Upper lobe of left lung (tissue), 6 donors: ENCODE data around the gene ATP2A1. TPM values are rescaled to one million over a fixed set of nuclear protein-coding genes. Genes with fewer than 3 reads are reported as not detected.

Experiments
- ATAC-seq, 2 donors: fragments of 200-7000 bp; cut with Tn5 transposase; one replicate each; pipeline ENCODE4 v1.9.1; 2022; ENCODE audit warnings: mild to moderate bottlenecking in 2 of 2, moderate library complexity in 2 of 2; ENCODE audit not compliant: low FRiP score in 2 of 2
- DNase-seq, 2 donors: peaks; one replicate each; pipeline ENCODE4 v3.0.0-alpha.2; 2019 to 2020
- H3K27ac ChIP-seq, 4 donors: fragments of 200-600 bp; sonication (generic); one replicate each; pipeline ENCODE4 v1.5.1; 2016 to 2019
- H3K27me3 ChIP-seq, 4 donors: fragments of 200-600 bp; sonication (generic); one replicate each; pipeline ENCODE4 v1.5.1; 2017 to 2019
- H3K36me3 ChIP-seq, 4 donors: fragments of 200-600 bp; sonication (generic); one replicate each; pipeline ENCODE4 v1.5.1; 2016 to 2019
- H3K4me1 ChIP-seq, 4 donors: fragments of 200-600 bp; sonication (generic); one replicate each; pipeline ENCODE4 v1.5.1; 2018 to 2019
- H3K4me3 ChIP-seq, 4 donors: fragments of 200-600 bp; sonication (generic); one replicate each; pipeline ENCODE4 v1.5.1; 2017 to 2019; ENCODE audit warnings: mild to moderate bottlenecking in 2 of 4, moderate library complexity in 1 of 4
- H3K9me3 ChIP-seq, 4 donors: fragments of 200-600 bp; sonication (generic); one replicate each; pipeline ENCODE4 v1.5.1; 2018 to 2019
- EP300 ChIP-seq, 4 donors: sonication (generic); formaldehyde crosslinking; IDR thresholded peaks; one replicate each; pipeline ENCODE4 v1.5.1; 2017; ENCODE audit warnings: antibody characterized with exemption in 4 of 4, control low read depth in 2 of 4
- POLR2A ChIP-seq, 4 donors: fragments of 450-650 bp; IDR thresholded peaks; one replicate each; pipeline ENCODE4 v1.5.1; 2016 to 2017; ENCODE audit warnings: antibody characterized with exemption in 4 of 4, mild to moderate bottlenecking in 2 of 4
- POLR2AphosphoS5 ChIP-seq, 2 donors: sonication (generic); formaldehyde crosslinking; IDR thresholded peaks; one replicate each; pipeline ENCODE4 v1.5.1; 2017; ENCODE audit warnings: antibody characterized with exemption in 2 of 2
- WGBS, 2 donors: methylation state at CpG; one replicate each; pipeline ENCODE4 v1.1.5; 2017 to 2018; 5-methylcytosine and 5-hydroxymethylcytosine counted together
- total RNA-seq, 6 donors: library from RNA; depleted of rRNA in 4 of 6; stranded (reverse); fragments of >200 nt in 4 of 6; gene quantifications; one replicate each; pipeline versions ENCODE4 v1.1.0 to v1.2.1, GENCODE V29; 2016 to 2021
- TF ChIP-seq, protein P1 (sequence below), 6 experiments: fragments of 450-650 bp in 4 of 6; fragments of 200-600 bp in 2 of 6; sonication (generic) in 2 of 6; IDR thresholded peaks; one replicate each; pipeline ENCODE4 v1.5.1; 2016 to 2019; ENCODE audit warnings: antibody characterized with exemption in 6 of 6
- donor health status: DM: no; HTN: no; CAD: no; lungs with moderate emphysema.
- donor health status: DM: no; HTN: yes; CAD: no; lungs with severe emphysema.

Gene ATP2A1
- total RNA-seq, 6 donors from 2014 or later: 0.15 to 4.2 (median 0.57) TPM

DNA sequence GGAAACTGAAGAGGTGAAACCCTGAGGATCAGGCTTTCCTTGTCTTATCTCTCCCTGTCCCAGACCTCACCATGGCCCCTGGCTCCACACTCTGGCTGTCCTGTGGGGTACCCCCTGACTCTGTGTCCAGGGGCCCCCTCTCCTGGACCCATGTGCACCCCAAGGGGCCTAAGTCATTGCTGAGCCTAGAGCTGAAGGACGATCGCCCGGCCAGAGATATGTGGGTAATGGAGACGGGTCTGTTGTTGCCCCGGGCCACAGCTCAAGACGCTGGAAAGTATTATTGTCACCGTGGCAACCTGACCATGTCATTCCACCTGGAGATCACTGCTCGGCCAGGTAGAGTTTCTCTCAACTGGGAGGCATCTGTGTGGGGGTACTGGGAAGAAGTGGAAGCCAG, 54.9 kb downstream of the ATP2A1 start:
- TF ChIP-seq, protein P1, sequence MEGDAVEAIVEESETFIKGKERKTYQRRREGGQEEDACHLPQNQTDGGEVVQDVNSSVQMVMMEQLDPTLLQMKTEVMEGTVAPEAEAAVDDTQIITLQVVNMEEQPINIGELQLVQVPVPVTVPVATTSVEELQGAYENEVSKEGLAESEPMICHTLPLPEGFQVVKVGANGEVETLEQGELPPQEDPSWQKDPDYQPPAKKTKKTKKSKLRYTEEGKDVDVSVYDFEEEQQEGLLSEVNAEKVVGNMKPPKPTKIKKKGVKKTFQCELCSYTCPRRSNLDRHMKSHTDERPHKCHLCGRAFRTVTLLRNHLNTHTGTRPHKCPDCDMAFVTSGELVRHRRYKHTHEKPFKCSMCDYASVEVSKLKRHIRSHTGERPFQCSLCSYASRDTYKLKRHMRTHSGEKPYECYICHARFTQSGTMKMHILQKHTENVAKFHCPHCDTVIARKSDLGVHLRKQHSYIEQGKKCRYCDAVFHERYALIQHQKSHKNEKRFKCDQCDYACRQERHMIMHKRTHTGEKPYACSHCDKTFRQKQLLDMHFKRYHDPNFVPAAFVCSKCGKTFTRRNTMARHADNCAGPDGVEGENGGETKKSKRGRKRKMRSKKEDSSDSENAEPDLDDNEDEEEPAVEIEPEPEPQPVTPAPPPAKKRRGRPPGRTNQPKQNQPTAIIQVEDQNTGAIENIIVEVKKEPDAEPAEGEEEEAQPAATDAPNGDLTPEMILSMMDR (IDR thresholded peaks at IDR 0.05): no peak
- Histone ChIP-seq H3K27ac (no peak overlapping the region), H3K27me3 (no peaks in the 10 kb centered on the region), H3K4me1 (peaks cover 0 to 14% (median 7%) of the 10 kb centered on the region in 4 donors), H3K36me3 (no peaks in the 10 kb centered on the region), H3K9me3 (no peaks in the 10 kb centered on the region), H3K4me3 (no peak overlapping the region)
- WGBS, 2 donors: 73 to 78% methylated on average over 7 to 8 of the region's 8 CpGs
- ATAC-seq (no peak), DNase-seq (no peak)

DNA sequence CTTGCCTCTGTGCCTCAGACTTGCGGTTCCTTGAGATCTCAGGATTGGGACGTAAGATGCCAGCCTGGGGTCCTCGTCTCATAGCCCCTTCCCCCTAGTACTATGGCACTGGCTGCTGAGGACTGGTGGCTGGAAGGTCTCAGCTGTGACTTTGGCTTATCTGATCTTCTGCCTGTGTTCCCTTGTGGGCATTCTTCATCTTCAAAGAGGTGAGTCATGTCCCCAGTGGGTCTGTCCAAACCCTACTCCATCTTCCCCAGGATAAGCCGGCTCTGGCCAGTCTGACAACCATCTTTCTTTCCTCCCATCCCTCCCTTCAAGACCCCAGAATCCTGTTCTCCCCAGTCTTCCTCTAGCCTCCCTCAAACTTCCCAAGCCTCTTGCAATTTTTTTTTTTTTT, 57.1 kb downstream of the ATP2A1 start:
- no peak for DNase-seq
- no peak for ATAC-seq
- H3K4me1 ChIP-seq: peaks cover 0 to 14% (median 7%) of the 10 kb centered on the region in 4 donors
- H3K27me3 ChIP-seq: no peaks in the 10 kb centered on the region
- H3K9me3 ChIP-seq: no peaks in the 10 kb centered on the region
- no peak overlapping the region for H3K4me3 ChIP-seq
- H3K27ac ChIP-seq: no peak overlapping the region
- TF ChIP-seq POLR2A (IDR thresholded peaks at IDR 0.05) (no peak), EP300 (IDR thresholded peaks at IDR 0.05) (no peak), POLR2AphosphoS5 (IDR thresholded peaks at IDR 0.05) (no peak)
- TF ChIP-seq, protein P1 (IDR thresholded peaks at IDR 0.05): no peak
- no peaks in the 10 kb centered on the region for H3K36me3 ChIP-seq
- 96 to 97% methylated on average over 1 to 4 of the region's 4 CpGs for WGBS, 2 donors

DNA sequence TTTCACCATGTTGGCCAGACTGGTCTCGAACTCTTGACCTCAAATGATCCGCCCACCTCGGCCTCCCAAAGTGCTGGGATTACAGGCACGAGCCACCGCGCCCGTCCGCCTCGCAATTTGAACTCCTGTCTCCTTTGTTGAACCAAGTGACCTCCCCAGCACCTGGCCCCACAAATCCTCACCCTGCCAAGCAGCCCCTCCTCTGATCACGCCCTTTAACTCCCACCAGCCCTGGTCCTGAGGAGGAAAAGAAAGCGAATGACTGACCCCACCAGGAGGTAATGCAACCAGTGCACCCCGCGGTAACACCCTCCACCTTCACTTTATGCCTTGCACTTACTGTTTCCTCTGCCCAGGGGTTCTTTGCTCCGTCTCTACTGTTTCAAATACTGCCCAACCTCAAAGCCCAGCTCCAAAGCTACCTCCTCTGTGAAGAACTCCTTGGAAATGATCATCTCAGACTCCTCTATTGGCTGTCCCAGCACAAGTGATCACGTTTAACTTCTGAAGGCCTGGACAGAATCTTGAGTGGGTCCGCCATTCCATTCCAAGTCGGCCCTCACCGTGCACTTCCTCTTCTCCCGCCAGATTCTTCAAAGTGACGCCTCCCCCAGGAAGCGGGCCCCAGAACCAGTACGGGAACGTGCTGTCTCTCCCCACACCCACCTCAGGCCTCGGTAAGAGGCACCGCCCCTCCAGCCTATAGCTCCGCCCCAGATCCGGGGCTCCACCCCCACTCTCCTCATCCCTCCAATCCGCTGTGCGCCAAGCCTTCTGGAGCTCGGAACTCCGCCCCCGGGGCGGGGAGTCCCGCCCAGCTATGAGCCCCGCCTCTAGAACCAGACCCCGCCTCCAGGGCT, 57.9 kb downstream of the ATP2A1 start:
- H3K27me3 ChIP-seq: no peaks in the 10 kb centered on the region
- H3K9me3 ChIP-seq: no peaks in the 10 kb centered on the region
- DNase-seq (peak; percentile 94), ATAC-seq (peak; percentile 95 to 99)
- 32 to 33% methylated on average over 36 of the region's 36 CpGs for WGBS, 2 donors
- peaks cover 0 to 14% (median 7%) of the 10 kb centered on the region in 4 donors for H3K4me1 ChIP-seq
- no peak for TF ChIP-seq EP300 (IDR thresholded peaks at IDR 0.05)
- TF ChIP-seq POLR2A (IDR thresholded peaks at IDR 0.05): no peak
- TF ChIP-seq POLR2AphosphoS5 (IDR thresholded peaks at IDR 0.05): no peak
- TF ChIP-seq, protein P1 (IDR thresholded peaks at IDR 0.05): no peak
- H3K27ac ChIP-seq: peak overlapping the region in 1 of 4 donors; percentile 30
- H3K4me3 ChIP-seq: peak overlapping the region in 3 of 4 donors; percentile 25 to 43 (median 35)
- no peaks in the 10 kb centered on the region for H3K36me3 ChIP-seq

DNA sequence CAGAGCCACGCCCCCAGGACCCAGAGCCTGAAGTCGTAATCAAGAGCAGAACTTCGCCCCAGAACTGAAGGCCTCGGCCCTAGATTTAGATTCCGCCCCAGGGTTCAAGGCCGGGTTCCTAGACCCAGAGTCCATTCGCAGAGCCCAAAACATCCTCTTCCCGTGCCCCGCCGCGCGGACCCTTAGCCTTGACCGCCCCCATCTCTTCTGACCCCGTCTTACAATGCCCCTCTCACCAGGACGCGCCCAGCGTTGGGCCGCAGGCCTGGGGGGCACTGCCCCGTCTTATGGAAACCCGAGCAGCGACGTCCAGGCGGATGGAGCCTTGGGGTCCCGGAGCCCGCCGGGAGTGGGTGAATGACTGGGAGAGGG, 58.5 kb downstream of the ATP2A1 start:
- WGBS, 2 donors: 76 to 77% methylated on average over 25 to 26 of the region's 26 CpGs
- no peak overlapping the region for H3K27ac ChIP-seq
- DNase-seq: no peak
- peak overlapping the region in 3 of 4 donors; percentile 25 to 43 (median 35) for H3K4me3 ChIP-seq
- ATAC-seq: peak in 1 of 2 donors; percentile 7
- H3K36me3 ChIP-seq: no peaks in the 10 kb centered on the region
- no peak for TF ChIP-seq POLR2A (IDR thresholded peaks at IDR 0.05)
- no peak for TF ChIP-seq POLR2AphosphoS5 (IDR thresholded peaks at IDR 0.05)
- no peak for TF ChIP-seq EP300 (IDR thresholded peaks at IDR 0.05)
- TF ChIP-seq, protein P1 (IDR thresholded peaks at IDR 0.05): no peak
- no peaks in the 10 kb centered on the region for H3K27me3 ChIP-seq
- H3K4me1 ChIP-seq: peaks cover 0 to 14% (median 7%) of the 10 kb centered on the region in 4 donors
- H3K9me3 ChIP-seq: no peaks in the 10 kb centered on the region
